Amygdala (tissue), 56 donors: ENCODE measurements around the gene S100A7A.
A peak's percentile ranks its signal among the peaks of the same experiment; 100 is the strongest.

Source experiments
- DNase-seq, 56 donors: peaks; one replicate each; lab custom pipeline; 2025; lab: John Stamatoyannopoulos, UW

Gene S100A7A

DNA sequence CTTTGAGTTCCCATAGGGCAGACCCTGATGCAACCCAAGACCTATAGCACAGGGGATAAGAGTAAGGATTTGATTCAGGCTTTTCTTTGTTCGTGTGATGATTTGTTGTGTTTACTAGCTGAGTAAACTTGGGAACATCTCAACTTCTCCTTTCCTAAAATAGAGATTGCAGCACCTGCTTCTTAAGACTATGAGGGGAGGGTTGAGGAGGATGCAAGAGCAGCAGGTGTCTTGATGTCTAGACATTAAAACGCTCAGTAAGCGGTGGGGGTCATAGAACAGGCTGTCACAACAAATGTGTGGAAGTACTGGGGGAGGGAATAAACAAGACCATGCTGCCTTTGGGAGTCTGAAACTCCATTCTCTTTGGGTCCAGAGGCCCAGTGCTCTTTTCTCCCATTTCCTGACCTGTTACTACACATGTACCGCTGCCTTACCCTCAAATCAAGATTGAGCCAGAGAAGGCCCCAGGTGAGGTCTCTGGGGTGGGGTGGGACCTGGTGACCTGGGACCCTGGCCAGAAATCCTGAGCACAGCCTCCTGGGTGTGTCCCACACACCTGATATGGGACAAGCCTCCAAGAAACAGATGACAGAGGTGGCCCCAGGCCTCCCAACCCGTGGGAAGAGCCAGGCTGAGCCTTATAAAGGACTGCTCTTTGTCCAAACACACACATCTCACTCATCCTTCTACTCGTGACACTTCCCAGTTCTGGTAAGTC is at the start of gene S100A7A:
Gene S100A7A (plus strand): TSS at position 671 of the 721 bp plus-strand sequence. CDS start 1,563 bp downstream, outside the sequence.
- DNase-seq = no peak

DNA sequence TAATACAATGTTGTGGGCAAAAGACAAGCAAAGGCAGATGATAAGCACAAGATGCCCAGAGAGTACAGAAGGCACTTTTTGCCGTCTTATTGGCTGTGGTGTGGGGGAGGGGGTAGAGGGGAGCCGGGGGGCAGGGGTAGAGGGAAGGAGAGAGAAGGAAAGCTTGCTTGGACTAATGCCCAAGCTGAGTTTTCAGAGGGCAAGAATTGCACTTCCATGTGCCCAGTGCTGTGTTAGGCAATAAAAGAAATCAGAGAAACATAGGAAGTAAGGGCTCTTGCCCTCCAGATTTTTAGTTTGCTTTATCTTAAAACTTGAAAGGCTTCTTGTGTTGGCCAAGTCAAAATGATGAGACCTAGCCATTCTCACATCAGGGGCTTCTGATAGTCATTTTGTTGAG is 49.2 kb upstream of the S100A7A start:
- DNase-seq = no peak

DNA sequence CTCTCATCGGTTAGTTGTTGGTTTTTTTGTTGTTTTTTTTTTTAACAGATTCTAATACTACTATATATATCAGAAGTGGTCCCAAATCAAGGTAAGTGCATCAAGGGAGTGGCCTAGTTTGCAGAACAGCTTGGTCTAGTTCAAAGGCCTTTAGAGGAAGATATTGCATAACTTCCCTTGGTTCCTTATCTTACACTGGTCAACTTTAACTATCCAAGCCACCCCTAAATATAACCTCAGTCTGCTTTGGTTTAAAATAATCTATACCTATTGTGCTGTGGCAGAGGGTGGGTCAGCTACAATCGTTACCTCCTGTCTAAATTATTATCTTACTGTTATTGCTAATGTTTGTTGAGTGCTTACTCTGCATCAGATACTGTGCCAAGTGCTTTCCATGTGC is 47.8 kb upstream of the S100A7A start:
- DNase-seq = no peak

DNA sequence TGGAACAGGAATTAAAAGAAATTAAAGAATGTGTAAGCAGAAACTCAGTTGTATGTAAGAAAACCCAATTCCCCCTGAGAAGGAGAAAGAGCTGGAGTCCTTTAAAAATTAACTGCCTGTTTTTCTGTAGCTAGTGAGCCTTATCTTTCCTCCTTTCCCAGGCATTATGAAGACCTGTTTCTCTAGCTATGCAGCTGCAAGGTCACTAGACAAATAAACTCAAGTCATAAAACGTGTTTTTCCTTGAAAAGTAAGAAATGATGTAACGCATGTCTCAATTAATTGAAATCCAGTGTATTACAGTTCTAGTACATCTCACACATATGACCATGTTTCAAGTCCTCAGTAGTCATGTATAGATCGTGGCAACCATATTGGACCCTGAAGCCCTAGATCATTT is 46.2 kb upstream of the S100A7A start:
- DNase-seq = no peak

DNA sequence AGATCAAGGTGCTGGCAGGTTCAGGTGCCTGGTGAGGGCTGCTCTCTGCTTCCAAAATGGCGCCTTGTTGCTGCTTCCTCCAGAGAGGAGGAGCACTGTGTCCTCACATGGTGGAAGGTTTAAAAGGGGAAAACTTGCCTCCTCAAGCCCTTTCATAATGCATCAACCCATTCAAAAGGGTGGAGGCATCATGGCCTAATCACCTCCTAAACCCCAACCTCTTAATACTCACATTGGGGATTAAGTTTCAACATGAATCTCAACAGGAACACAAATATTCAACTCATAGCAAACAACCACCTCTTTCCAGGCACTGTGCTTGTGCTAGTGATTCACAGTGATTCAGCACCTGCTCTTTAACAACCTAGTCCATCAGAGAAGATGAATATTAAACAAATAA is 45.1 kb upstream of the S100A7A start:
- no peak for DNase-seq

DNA sequence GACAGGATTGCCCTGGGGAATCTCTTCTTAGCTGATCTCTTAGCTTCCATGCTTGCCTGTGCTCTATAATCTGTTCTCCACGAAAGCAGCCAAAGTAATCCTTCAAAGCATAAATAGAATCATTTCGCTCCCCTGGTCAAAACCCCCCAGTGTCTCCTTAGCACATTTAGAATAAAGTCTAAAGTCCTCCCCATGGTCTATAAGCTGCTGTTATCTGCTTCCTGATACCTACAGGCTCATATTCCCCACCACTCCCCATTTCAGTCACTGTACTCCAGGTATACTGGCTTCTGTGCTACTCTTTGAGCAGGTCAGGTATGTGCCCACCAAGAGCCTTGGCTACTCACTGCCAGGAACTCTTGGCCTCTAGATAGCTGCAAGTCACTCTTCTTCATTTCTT is 43.7 kb upstream of the S100A7A start:
- no peak for DNase-seq

DNA sequence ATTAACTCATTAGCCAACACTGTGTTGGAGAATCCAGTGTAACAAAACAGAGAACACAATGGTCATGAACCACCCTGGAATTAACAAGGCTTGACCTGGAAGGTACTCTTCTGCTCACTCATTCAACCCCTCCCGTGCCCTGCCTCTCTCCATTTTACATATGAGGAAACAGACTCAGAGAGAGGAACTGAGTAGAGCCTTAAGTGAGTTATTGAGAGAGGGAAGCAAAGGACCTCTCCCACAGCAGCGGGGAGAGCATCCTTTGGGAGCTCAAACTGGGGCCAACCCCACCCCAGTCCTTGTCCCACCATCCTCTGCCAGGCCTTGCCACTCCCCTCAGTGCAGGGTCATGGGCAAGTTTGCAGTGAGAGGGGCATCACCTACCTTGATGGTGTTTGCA is 42.2 kb upstream of the S100A7A start:
- no peak for DNase-seq

DNA sequence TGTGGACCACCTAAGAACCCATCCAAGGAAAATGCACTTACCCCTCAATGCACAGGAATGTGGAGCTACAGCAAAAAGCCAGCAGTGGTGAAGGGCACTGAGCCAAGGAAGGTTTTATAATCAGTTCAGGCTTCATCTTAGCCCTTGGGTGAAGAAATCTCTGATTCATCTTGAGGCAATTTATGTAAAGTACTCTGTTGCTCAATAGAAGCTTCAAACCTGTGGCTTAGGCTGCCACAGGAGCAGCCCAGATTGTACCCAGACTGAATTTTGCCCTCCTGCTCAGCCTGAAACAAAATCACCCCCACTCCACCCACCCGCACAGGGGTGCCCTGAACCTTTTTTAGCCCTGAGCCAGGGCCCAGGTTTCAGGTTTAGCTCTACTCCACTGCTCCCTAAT is 40.8 kb upstream of the S100A7A start, which contains the start of gene S100A12:
Gene S100A12 (minus strand): TSS at position 111 of the 400 bp plus-strand sequence. CDS start 1,029 bp downstream, outside the sequence.
- no peak for DNase-seq

DNA sequence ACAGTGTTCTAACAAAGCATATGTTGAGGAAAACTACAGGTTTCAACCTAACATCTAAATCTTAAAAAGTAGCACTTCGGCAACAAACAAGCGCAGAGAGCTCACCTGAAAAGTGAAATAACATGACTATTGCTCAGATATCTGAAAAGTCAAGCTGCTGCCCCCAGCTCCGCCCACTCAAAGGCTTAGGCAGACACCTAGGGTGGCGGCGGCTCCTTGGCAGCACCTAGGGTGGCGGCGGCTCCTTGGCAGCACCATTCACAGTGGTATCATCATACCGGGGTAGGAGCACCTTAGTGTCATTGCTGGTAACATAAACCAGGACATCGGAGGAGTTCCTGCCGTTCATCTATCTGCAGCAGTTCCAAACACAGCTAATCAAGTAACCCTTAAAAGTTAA is 36.7 kb upstream of the S100A7A start:
- no peak for DNase-seq

DNA sequence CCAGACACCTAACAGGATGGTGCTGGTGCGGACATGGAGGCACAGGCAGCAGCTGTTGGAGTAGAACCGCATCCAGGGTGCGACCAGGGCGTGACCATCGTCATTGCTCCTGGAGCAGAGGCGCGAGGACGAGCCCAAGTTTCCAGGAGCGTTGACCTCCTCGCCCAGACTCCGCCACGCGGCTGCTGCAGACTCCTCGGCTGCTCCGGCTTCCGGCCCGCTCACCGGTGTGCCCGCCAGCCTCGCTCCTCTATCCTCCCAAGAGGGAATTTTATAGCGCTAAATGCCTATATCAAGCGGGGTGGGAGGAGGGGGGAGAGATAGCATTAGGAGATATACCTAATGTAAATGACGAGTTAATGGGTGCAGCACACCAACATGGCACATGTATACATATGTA is 35.6 kb upstream of the S100A7A start:
- DNase-seq = no peak

DNA sequence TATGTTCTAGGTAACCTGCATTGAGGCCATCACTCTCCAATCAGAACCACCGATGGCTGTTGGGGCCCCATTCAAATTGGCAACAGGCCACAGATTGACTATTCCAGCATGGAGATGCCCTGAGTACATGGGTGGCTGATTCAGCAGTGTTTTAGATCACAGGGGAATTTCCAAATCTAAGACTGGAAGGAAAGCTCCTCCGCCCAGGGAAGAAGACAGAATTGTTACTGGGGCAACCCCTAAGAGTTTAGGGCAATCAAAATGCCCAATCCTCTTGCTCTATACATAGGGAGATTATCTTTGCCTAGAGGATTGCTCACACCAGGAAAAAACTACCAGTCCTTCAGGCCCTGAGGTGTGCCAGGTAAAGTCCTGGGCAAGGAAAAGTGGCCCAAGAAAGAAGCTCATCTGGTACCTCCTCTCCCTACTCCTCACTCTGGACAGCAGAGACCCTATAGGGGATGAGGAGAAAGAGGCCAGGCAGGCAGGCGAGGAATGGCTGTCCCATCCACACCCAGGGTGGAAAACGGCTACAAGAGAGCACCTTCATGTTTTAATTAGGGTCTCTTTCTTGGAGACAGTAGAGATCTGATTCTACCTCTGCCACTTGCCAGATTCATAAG is 31.3 kb upstream of the S100A7A start:
- DNase-seq = no peak

DNA sequence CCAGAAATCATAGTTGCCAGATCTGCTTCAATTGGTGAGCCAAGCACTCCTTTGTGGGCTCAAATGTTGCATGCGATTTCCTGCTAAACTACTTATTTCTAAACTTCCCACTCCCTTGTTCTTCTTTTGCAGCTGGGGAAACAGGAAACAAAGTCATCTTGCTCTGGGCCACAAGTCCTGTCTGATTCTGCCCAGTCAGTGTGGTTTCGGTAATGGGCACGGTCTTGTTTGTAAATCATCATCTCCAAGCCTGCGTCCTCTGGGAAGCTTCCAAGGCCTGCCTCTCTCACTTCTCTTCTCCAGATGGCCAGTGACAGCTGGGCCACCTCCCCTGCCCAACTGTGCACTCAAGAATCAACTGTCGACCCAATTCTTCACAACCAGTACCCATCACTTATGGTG is 29.8 kb upstream of the S100A7A start:
- DNase-seq = peak in 14 of 56 donors; percentile 3 to 34 (median 8)

DNA sequence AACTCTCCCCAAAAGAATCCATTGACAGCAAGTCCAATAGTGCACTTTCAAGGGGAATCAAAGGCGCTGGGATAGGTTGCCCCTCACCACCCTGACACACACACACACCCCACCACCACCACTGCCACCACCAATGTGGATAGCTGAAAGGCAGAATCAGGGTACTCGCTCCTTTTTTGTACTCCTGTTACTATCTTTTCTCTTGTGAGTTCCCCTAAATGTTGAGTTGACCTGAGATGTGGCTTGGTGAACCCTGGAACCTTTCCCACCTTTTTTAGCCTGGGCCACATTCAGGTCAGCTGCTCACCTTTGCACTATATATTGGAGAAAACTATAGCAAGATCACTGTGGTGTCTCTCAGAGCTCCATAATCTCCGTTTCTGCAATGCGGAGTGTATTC is 29.3 kb upstream of the S100A7A start:
- DNase-seq = no peak

DNA sequence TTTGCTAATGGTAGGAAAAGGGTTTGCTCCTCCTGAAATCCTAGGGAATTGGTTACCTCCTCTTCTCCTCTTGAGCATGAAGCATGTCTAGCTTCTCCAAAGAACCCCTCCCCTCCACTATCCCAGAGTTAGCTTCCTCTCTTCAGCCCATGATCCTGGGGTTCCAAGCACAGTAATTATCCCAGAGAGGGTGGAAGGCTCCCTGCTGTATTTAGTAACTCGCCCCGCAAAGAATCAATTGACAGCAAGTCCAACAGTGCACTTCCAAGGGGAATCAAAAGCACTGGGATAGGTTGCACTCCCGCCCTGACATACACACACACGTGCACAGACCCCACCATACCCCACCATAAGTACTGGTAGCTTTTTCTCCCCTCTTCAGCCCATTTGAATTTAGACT is 28.5 kb upstream of the S100A7A start:
- no peak for DNase-seq

DNA sequence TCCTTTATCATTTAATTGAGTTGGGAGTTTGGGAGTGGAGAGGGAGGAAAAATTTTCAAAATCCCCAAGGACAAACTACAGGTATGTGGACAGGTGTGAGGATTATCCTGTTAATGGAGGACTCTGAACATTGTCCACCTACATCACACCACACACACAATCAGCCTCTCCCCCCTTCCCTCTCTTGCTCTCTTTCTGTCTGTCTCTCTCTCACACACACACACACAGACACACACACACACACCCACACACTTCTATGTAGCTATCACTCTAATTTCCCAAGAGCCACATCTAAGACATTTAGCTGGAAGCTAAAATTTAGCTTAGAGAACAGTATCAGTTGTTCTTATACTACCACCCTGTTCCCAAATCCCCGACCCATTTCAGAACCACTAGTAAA is 26.9 kb upstream of the S100A7A start:
- DNase-seq = no peak

DNA sequence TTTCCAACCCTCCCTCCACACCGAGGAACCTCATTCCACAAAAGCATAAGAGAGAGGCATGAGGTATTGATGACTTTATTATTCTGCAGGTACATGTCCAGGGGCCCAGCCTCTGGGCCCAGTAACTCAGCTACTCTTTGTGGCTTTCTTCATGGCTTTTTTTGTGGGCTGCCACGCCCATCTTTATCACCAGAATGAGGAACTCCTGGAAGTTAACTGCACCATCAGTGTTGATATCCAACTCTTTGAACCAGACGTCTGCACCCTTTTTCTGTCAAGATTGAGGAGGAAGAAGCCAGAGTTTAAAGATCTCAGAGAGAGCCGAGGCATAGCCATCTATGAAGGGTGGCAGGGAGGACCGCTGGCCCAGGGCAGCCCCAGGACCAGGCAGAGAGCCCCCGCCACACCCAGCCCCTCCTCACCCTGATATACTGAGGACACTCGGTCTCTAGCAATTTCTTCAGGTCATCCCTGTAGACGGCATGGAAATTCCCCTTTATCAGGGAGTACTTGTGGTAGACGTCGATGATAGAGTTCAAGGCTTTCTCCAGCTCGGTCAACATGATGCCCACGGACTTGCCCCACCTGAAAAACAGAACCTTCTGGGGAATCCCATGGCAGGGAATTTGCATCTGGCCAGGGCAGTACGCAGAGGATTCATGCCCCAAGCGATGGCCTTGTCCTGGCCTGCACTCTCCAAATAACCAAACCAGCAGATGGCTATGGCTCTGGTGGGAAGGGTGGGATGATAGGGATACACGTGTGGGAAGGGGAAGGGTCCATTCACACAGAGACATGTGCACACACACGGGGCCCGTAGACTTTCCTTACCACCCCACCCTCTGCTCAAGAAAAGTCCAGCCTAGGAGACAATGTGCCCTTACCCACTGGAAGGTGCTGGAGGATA is 26.1 kb upstream of the S100A7A start:
- no peak for DNase-seq

DNA sequence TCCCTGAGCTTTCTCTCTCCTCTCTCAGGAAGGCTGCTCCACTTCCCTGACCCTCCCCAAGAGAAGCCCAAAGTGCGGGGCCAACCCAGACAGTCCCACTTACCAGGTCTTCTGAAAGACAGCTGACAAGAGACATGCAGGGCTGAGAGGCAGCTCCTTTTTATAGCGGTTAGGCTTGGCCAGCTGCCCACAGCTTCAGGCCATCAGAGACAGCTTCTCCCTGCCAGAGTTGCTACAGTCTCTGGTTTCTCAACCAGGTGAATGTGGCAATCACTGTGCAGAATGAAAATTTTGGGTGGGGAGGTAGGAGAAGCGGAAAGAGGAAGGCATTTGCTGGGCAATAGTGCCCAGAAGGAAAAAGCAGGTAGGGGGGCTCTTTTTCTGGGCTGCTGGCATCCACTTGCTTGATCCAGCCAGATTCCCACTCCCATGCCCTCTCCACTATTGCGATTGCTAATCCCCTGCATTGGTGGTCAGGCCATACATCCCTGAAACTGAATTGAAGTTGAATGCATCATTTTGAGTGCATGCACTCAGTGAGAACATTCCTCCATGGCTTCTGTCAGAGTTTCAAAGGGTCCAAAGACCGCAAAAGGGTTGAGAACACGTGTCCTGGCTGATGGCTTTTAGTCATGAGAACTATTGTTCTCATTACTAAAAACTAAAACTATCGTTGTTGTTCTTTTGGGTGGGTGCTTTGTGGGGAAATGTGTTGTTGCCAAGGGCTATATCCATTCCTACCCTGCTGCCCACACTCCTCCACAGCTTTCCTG is 25.2 kb upstream of the S100A7A start, which contains the start of gene S100A8:
Gene S100A8 (minus strand): TSS at position 136 of the 773 bp plus-strand sequence. CDS start 538 bp downstream, outside the sequence.
- peak in 10 of 56 donors; percentile 1 to 19 (median 8) for DNase-seq

DNA sequence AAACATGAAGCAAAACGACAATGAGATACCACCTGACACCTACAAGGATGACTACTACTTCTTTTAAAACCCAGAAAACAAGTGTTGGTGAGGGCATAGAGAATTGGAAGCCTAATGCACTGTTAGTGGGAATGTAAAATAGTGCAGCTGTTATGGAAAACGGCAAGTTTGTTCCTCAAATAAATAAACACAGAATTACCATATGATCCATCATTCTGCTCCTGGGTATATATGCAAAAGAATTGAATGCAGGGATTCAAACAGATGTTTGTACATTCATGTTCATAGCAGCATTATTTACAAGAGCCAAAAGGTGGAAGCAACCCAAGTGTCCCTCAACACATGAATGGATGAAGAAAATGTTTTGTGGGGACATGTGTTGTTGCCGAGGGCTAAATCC is 24.1 kb upstream of the S100A7A start:
- DNase-seq = no peak

DNA sequence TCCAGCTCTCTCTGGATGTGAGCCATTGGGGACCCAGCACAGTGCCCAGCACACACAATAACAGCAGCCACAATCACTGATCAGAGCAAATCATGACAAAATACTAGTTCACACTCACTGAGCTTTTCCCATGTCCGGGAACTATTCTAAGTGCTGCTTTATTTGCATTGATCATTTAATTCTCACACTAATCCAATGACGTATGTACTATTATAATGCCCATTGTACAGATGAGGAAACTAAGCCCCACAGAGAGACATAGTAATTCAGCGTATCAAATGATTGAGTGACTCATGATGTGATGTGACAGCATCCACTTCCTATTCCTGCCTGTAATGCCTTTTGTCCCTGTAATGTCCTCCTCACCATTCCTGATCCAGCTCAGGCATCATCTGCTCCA is 23.5 kb upstream of the S100A7A start:
- DNase-seq = no peak

DNA sequence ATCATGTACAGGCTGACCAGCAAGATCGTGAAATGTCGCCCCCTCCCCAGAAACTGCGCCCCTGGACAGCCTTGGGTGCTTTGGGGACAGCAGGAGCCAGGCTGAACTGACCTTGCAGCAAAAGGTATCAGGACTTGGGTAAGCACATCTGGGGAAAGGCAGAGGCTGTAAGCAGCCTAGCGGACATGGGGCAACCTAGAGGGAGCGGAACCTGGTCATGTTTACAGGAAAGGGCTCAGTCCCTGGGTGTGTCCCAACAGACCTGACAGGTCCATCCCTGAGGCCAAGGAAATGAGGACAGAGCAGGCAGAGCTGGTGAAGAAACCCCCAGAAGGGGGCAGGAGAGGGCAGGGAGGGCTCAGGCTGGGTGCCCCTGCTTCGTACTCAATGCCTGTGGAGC is 22.4 kb upstream of the S100A7A start:
- DNase-seq = no peak
